ENCODE measurements around the gene KCNJ11. TPM values are rescaled to one million over a fixed set of nuclear protein-coding genes. Genes with fewer than 3 reads are reported as not detected.

Gene KCNJ11
- total and polyA plus RNA-seq, 2 of the 13 experiments (the other 11 are each of a cell fraction or from before 2014, with no cell fraction given): 0.38 to 1.6 TPM

DNA sequence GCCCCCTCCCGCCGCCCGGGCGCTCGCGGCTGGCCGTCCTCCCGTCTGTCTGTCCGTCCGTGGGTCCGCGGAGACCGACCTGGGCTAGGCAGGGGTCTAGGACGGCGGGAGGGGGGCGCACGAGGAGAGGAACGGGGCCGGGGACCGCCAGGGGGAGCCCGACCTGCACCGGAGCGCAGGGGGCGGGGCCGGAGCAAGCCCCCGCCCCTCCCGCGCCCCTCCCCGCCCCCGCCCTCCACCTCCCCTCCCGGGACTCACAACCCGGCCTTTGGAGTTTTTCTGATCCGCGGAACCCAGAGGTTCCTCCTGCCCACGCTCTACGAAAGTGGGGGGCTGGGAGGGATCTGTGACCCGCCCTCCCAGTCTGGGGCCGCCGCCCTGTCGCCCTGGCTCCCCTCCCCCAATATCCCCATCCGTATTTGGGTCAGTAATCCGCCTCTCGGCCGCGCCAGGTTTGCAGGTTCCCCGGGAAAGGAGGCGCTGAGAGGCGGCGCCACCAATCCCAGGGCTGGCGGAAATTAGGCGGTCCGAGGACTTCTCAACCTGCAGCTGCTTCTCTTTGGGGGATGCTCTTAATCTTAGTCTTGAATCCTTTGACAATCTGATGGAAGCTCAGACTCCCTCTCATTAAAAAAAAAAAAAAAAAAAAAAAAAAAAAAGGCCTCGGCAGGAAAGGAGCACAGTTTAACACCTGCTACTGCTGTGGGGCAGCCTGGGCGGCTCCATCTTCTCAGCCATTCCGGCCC lies 925 bp upstream of the KCNJ11 start (continued):
- TF ChIP-seq, protein P1, sequence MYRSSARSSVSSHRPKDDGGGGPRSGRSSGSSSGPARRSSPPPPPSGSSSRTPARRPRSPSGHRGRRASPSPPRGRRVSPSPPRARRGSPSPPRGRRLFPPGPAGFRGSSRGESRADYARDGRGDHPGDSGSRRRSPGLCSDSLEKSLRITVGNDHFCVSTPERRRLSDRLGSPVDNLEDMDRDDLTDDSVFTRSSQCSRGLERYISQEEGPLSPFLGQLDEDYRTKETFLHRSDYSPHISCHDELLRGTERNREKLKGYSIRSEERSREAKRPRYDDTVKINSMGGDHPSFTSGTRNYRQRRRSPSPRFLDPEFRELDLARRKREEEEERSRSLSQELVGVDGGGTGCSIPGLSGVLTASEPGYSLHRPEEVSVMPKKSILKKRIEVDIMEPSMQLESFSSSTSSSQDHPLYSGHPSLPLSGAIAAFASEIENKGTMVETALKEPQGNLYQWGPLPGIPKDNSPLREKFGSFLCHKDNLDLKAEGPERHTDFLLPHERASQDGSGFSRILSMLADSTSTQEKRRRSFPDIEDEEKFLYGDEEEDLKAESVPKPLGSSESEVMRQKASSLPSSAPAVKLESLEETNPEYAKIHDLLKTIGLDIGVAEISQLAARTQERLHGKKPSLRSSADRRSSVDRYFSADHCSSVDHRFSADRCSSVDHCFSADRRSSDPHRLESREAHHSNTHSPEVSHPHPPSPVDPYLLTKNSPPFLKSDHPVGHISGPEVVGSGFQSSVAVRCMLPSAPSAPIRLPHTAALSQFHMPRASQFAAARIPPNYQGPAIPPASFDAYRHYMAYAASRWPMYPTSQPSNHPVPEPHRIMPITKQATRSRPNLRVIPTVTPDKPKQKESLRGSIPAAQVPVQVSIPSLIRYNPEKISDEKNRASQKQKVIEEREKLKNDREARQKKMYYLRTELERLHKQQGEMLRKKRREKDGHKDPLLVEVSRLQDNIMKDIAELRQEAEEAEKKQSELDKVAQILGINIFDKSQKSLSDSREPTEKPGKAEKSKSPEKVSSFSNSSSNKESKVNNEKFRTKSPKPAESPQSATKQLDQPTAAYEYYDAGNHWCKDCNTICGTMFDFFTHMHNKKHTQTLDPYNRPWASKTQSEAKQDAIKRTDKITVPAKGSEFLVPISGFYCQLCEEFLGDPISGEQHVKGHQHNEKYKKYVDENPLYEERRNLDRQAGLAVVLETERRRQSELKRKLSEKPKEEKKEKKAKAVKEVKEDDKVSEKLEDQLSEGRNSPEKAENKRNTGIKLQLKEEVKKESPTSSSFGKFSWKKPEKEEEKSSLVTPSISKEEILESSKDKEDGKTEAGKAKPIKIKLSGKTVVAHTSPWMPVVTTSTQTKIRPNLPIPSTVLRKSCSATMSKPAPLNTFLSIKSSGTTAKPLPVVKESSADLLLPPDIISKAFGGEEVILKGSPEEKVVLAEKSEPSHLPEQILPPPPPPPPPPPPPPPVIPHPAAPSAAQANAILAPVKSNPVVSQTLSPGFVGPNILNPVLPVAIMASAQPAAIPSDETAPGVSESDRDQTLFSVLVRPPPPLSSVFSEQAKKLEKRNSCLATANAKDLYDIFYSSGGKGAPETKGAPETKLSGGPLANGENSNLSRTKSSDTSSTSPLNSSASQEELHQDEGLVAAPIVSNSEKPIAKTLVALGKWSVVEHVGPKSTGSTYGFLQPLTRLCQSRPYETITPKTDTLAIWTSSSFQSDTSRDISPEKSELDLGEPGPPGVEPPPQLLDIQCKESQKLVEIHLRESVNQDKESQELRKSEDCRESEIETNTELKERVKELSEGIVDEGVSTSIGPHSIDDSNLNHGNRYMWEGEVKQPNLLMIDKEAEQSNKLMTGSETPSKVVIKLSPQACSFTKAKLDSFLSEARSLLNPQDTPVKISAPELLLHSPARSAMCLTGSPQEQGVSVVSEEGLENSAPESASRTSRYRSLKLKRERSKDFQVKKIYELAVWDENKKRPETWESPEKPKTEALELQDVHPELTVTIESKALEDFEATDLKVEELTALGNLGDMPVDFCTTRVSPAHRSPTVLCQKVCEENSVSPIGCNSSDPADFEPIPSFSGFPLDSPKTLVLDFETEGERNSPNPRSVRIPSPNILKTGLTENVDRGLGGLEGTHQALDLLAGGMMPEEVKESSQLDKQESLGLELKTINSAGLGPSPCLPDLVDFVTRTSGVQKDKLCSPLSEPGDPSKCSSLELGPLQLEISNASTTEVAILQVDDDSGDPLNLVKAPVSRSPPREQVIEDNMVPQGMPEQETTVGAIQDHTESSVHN (CRISPR knock-in tag; IDR thresholded peaks at IDR 0.05): 0 out of 2 replicates have a peak, but pooled peaks have one; percentile 9
- TF ChIP-seq AKAP8 (CRISPR knock-in tag; IDR thresholded peaks at IDR 0.05): no peak
- no peak for TF ChIP-seq SUZ12 (IDR thresholded peaks at IDR 0.05; ENCODE audit: low read depth, low read length)
- TF ChIP-seq EP300 (IDR thresholded peaks at IDR 0.05; ENCODE audit: low read depth in 2 of 2, low read length in 2 of 2): no peak
- TF ChIP-seq EP300 (CRISPR knock-in tag; IDR thresholded peaks at IDR 0.05; ENCODE audit: borderline replicate concordance): no peak
- 0 out of 2 replicates have a peak, but pooled peaks have one; percentile 25 for TF ChIP-seq HIVEP1 (CRISPR knock-in tag; IDR thresholded peaks at IDR 0.05)
- TF ChIP-seq SALL1 (CRISPR knock-in tag; IDR thresholded peaks at IDR 0.05): peak; percentile 37; the same call in 1 of the 2 replicates
- TF ChIP-seq, protein P2, sequence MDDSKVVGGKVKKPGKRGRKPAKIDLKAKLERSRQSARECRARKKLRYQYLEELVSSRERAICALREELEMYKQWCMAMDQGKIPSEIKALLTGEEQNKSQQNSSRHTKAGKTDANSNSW (CRISPR knock-in tag; IDR thresholded peaks at IDR 0.05; ENCODE audit: borderline replicate concordance): no peak
- TF ChIP-seq ZSCAN31 (CRISPR knock-in tag; IDR thresholded peaks at IDR 0.05; ENCODE audit: low read depth): 0 out of 2 replicates have a peak, but pooled peaks have one; percentile 31
- TF ChIP-seq, protein P3, sequence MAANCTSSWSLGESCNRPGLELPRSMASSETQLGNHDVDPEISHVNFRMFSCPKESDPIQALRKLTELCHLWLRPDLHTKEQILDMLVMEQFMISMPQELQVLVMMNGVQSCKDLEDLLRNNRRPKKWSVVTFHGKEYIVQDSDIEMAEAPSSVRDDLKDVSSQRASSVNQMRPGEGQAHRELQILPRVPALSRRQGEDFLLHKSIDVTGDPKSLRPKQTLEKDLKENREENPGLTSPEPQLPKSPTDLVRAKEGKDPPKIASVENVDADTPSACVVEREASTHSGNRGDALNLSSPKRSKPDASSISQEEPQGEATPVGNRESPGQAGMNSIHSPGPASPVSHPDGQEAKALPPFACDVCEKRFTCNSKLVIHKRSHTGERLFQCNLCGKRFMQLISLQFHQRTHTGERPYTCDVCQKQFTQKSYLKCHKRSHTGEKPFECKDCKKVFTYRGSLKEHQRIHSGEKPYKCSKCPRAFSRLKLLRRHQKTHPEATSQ (CRISPR knock-in tag; IDR thresholded peaks at IDR 0.05; ENCODE audit: borderline replicate concordance): peak; percentile 57; the same call in 1 of the 2 replicates
- no peak for TF ChIP-seq ZNF34 (CRISPR knock-in tag; IDR thresholded peaks at IDR 0.05; ENCODE audit: borderline replicate concordance)
- TF ChIP-seq ELF1 (CRISPR knock-in tag; IDR thresholded peaks at IDR 0.05): peak; percentile 35; the same call in 1 of the 2 replicates
- TF ChIP-seq, protein P4, sequence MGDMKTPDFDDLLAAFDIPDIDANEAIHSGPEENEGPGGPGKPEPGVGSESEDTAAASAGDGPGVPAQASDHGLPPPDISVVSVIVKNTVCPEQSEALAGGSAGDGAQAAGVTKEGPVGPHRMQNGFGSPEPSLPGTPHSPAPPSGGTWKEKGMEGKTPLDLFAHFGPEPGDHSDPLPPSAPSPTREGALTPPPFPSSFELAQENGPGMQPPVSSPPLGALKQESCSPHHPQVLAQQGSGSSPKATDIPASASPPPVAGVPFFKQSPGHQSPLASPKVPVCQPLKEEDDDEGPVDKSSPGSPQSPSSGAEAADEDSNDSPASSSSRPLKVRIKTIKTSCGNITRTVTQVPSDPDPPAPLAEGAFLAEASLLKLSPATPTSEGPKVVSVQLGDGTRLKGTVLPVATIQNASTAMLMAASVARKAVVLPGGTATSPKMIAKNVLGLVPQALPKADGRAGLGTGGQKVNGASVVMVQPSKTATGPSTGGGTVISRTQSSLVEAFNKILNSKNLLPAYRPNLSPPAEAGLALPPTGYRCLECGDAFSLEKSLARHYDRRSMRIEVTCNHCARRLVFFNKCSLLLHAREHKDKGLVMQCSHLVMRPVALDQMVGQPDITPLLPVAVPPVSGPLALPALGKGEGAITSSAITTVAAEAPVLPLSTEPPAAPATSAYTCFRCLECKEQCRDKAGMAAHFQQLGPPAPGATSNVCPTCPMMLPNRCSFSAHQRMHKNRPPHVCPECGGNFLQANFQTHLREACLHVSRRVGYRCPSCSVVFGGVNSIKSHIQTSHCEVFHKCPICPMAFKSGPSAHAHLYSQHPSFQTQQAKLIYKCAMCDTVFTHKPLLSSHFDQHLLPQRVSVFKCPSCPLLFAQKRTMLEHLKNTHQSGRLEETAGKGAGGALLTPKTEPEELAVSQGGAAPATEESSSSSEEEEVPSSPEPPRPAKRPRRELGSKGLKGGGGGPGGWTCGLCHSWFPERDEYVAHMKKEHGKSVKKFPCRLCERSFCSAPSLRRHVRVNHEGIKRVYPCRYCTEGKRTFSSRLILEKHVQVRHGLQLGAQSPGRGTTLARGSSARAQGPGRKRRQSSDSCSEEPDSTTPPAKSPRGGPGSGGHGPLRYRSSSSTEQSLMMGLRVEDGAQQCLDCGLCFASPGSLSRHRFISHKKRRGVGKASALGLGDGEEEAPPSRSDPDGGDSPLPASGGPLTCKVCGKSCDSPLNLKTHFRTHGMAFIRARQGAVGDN (CRISPR knock-in tag; IDR thresholded peaks at IDR 0.05): peak; percentile 43; the same call in 1 of the 2 replicates
- peak; percentile 67 for TF ChIP-seq ASH2L (IDR thresholded peaks at IDR 0.05; ENCODE audit: insufficient read length, low read depth, low read length)
